Ectodermal cell (in vitro differentiated cells): ENCODE results near the gene PPARA.

ENCODE experiments used
- H3K27ac ChIP-seq: 2 replicates; pipeline ENCODE4 v1.7.0; 2013; ENCODE audit warnings: mild to moderate bottlenecking, low read depth, low read length; ENCODE audit not compliant: insufficient read depth, poor library complexity, severe bottlenecking
- H3K27me3 ChIP-seq: 2 replicates; pipeline ENCODE4 v1.7.0; 2013; ENCODE audit warnings: mild to moderate bottlenecking, low read length; ENCODE audit not compliant: insufficient read depth, control insufficient read depth, poor library complexity, severe bottlenecking
- H3K36me3 ChIP-seq: one replicate; pipeline ENCODE4 v1.7.0; 2013; ENCODE audit warnings: low read length; ENCODE audit not compliant: control insufficient read depth, insufficient read depth
- H3K4me1 ChIP-seq: one replicate; pipeline ENCODE4 v1.7.0; 2013; ENCODE audit warnings: low read length; ENCODE audit not compliant: control insufficient read depth, insufficient read depth
- H3K4me3 ChIP-seq: 2 replicates; pipeline ENCODE4 v1.7.0; 2013; ENCODE audit warnings: low read depth, low read length, control low read depth; ENCODE audit not compliant: insufficient read depth
- H3K9me3 ChIP-seq: 2 replicates; pipeline ENCODE4 v1.7.0; 2013; ENCODE audit warnings: mild to moderate bottlenecking, low read length, moderate library complexity; ENCODE audit not compliant: control insufficient read depth
- whole genome bisulfite sequencing, 2 experiments: methylation state at CpG; one replicate each; pipeline ENCODE4 v1.1.7; 2013; ENCODE audit warnings: missing lambda C conversion rate in 2 of 2; 5-methylcytosine and 5-hydroxymethylcytosine counted together

The PPARA gene

GRCh38 chr22:46114518-46115387 lies 35.6 kb upstream of the PPARA start:
- Histone ChIP-seq H3K27me3 (no peaks in the 10 kb centered on the region), H3K9me3 (no peaks in the 10 kb centered on the region), H3K4me3 (no peak overlapping the region), H3K36me3 (no peaks in the 10 kb centered on the region), H3K27ac (no peak overlapping the region), H3K4me1 (peaks cover 4% of the 10 kb centered on the region)
- WGBS, 2 experiments, result 76 to 77% methylated on average over 15 of the region's 15 CpGs

- 84 to 89% methylated on average over 4 of the region's 4 CpGs for WGBS, 2 experiments
- H3K36me3 ChIP-seq, result no peaks in the 10 kb centered on the region
- peaks cover 4% of the 10 kb centered on the region for H3K4me1 ChIP-seq
- H3K27me3 ChIP-seq, result no peaks in the 10 kb centered on the region
- no peak overlapping the region for H3K27ac ChIP-seq
- no peaks in the 10 kb centered on the region for H3K9me3 ChIP-seq
- no peak overlapping the region for H3K4me3 ChIP-seq
Observed at GRCh38 chr22:46115388-46115678, 35.0 kb upstream of the PPARA start.

GRCh38 chr22:46115755-46116490 lies 34.4 kb upstream of the PPARA start:
- Histone ChIP-seq H3K36me3 (no peaks in the 10 kb centered on the region), H3K9me3 (no peaks in the 10 kb centered on the region), H3K27ac (no peak overlapping the region), H3K27me3 (no peaks in the 10 kb centered on the region), H3K4me1 (peaks cover 4% of the 10 kb centered on the region), H3K4me3 (no peak overlapping the region)
- WGBS, 2 experiments, result 86 to 90% methylated on average over 22 to 23 of the region's 23 CpGs

GRCh38 chr22:46116491-46116958 lies 33.8 kb upstream of the PPARA start:
- 17 to 18% methylated on average over 28 of the region's 28 CpGs for WGBS, 2 experiments
- H3K9me3 ChIP-seq, result no peaks in the 10 kb centered on the region
- H3K4me1 ChIP-seq, result peaks cover 4% of the 10 kb centered on the region
- no peaks in the 10 kb centered on the region for H3K27me3 ChIP-seq
- no peak overlapping the region for H3K4me3 ChIP-seq
- no peak overlapping the region for H3K27ac ChIP-seq
- no peaks in the 10 kb centered on the region for H3K36me3 ChIP-seq

GRCh38 chr22:46117206-46118199 lies 32.8 kb upstream of the PPARA start:
- WGBS, 2 experiments, result 86 to 87% methylated on average over 10 of the region's 10 CpGs
- Histone ChIP-seq H3K36me3 (no peaks in the 10 kb centered on the region), H3K27me3 (no peaks in the 10 kb centered on the region), H3K27ac (no peak overlapping the region), H3K4me3 (no peak overlapping the region), H3K9me3 (no peaks in the 10 kb centered on the region), H3K4me1 (no peaks in the 10 kb centered on the region)

- Histone ChIP-seq H3K27ac (no peak overlapping the region), H3K27me3 (no peaks in the 10 kb centered on the region)
- 83 to 85% methylated on average over 12 of the region's 12 CpGs for WGBS, 2 experiments
Observed at GRCh38 chr22:46119093-46119728, 31.1 kb upstream of the PPARA start.

GRCh38 chr22:46119729-46120419 lies 30.5 kb upstream of the PPARA start:
- H3K36me3 ChIP-seq, result no peaks in the 10 kb centered on the region
- no peak overlapping the region for H3K4me3 ChIP-seq
- no peaks in the 10 kb centered on the region for H3K9me3 ChIP-seq
- H3K27ac ChIP-seq, result no peak overlapping the region
- no peaks in the 10 kb centered on the region for H3K27me3 ChIP-seq
- no peaks in the 10 kb centered on the region for H3K4me1 ChIP-seq
- WGBS, 2 experiments, result 76 to 77% methylated on average over 23 of the region's 23 CpGs

More at GRCh38 chr22:46119093-46119728, 31.1 kb upstream of the PPARA start:
- no peaks in the 10 kb centered on the region for H3K9me3 ChIP-seq
- H3K4me1 ChIP-seq, result no peaks in the 10 kb centered on the region
- H3K36me3 ChIP-seq, result no peaks in the 10 kb centered on the region
- no peak overlapping the region for H3K4me3 ChIP-seq

GRCh38 chr22:46120420-46120737 lies 29.9 kb upstream of the PPARA start:
- Histone ChIP-seq H3K27me3 (no peaks in the 10 kb centered on the region), H3K9me3 (no peaks in the 10 kb centered on the region), H3K4me1 (no peaks in the 10 kb centered on the region), H3K27ac (no peak overlapping the region), H3K36me3 (no peaks in the 10 kb centered on the region), H3K4me3 (no peak overlapping the region)
- WGBS, 2 experiments, result 90 to 93% methylated on average over 7 of the region's 7 CpGs

- Histone ChIP-seq H3K27me3 (no peaks in the 10 kb centered on the region), H3K27ac (no peak overlapping the region), H3K36me3 (no peaks in the 10 kb centered on the region), H3K9me3 (no peaks in the 10 kb centered on the region), H3K4me3 (no peak overlapping the region), H3K4me1 (no peaks in the 10 kb centered on the region)
- 84 to 89% methylated on average over 6 of the region's 6 CpGs for WGBS, 2 experiments
Observed at GRCh38 chr22:46121079-46121478, 29.2 kb upstream of the PPARA start.
